HG03064 (cell line): ENCODE data around the gene TPTE.
"Not testable (repeated sequence)": the region's sequence is repeated elsewhere in the genome, so short reads cannot be mapped to it uniquely, and the experiment has no call there.

ENCODE experiments used
- ATAC-seq: cut with Tn5 transposase; IDR thresholded peaks from one replicate; pipeline ENCODE4 v1.9.1; 2021; ENCODE audit warnings: low read depth; ENCODE audit not compliant: unreplicated experiment

TPTE gene

DNA sequence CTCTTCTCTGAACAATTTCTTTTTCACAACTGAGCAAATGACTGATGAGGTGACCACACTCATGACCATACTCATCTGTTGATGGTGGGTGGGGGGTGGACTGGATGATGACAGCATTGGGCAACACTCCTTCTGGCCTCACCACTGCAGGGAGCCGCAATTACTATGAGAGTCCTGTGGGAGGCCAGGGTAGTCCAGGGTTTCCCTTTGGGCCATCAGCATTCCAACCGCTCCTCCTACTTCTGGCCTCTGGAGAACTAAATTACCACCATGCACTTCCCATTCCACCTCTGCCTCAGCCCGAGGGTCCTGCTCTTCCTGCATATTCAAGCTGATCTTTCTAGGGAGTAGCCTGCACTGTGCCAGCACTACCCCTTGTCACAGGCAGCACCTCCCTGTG lies 94.7 kb downstream of the TPTE start:
- not testable (repeated sequence) for ATAC-seq

DNA sequence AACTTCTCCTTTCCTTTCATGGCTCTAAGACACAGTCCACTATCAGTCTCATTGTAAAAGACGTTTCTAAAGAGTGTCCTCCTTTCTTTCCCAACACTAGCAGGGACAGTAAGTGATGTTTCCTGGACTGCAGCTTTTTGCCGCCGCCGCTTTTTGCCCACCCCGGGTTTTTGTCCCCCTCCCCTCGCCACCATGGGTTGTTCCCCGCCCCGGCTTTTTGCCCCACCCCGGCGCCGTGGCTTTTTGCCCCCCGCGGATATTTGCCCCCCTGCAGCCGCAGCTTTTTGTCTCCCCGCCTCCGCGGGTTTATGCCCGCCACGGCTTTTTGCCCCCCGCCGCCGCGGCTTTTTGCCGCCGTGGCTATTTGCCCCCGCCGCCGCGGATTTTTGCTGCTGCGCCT lies 95.2 kb downstream of the TPTE start:
- no peak for ATAC-seq

DNA sequence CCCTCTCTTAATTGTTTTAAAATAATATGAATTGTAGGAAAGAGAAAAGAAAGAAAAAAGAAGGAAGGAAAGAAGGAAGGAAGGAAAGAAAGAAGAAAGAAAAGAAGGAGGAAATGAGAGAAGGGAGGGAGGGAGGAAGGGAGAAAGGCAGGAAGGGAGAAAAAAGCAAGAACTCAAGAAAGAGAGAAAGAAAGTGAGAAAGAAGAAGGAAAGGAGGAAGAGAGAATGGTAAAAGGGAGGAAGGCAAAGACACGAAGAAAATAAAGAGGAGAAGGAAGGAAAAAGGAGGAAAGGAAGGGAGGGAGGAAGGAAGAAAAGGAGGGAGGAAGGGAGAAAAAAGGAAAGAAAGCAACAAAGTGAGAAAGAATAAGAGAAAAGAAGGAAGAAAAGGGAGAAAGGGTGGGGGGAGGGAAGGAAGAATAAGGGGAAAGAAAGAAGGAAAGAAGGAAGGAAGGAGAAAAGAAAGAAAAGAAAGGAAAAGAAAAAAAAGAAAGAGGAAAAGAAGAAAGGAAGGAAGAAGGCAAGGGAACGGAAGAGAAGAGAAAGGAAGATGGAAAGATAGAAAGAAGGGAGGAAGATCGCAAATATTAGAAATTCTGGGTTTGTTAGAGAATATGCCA lies 95.9 kb downstream of the TPTE start:
- ATAC-seq, result not testable (repeated sequence)

DNA sequence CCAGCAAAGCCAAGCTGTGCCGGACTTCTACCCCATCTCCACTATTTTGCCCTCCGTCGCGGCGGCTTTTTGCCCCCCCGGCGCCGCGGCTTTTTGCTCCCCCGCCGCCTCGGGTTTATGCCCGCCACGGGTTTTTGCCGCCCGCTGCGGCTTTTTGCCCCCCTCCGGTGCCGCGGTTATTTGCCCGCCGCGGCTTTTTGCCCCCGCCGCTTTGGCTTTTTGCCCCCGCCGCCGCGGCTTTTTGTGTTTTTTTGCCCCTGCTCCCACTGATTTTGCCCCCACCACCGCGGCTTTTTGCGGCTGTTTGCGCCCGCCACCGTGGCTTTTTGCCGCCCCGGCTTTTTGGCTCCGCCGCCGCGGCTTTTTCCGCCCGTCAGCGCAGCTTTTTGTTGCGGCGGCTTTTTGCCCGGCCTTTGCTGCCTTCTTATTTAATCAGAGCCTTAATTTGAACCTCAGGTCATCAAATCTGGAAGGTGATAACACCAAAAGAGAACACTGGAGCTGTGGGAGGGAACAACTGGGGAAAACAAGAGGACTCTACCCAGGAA lies 106.0 kb downstream of the TPTE start:
- ATAC-seq, result no peak

DNA sequence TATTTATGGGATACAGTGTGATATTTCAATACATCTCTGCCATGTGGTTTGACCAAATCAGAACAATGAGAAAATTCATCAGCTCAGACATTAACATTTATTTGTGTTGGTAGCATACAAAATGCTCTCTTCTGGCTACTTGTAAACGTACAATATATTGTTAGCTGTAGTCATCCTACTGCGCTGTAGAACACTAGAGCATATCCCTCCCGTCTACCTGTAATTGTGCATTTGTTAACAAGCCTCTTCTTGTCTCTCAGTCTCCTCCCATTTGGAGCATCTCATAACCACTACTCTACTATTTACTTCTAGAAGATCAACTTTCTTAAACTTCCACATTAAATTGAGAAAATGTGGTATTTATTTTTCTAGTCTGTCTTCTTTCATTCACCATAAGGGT lies 107.9 kb downstream of the TPTE start:
- not testable (repeated sequence) for ATAC-seq

DNA sequence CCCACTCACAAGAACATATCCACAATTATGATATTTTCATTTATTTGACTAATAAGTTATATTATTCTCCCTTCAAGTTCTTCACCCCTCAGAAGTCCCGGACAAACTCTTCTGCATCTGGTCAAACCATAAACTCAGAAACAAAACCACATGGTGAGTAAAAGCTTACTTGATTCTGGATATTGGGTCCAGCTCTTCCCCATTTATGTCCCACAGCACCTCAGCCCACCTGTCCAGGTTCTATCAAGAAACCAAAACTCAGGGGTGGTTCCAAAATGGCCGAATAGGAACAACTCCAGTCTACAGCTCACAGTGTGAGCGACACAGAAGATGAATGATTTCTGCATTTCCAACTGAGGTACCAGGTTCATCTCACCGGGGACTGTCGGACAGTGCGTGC lies 109.4 kb downstream of the TPTE start:
- ATAC-seq, result not testable (repeated sequence)

DNA sequence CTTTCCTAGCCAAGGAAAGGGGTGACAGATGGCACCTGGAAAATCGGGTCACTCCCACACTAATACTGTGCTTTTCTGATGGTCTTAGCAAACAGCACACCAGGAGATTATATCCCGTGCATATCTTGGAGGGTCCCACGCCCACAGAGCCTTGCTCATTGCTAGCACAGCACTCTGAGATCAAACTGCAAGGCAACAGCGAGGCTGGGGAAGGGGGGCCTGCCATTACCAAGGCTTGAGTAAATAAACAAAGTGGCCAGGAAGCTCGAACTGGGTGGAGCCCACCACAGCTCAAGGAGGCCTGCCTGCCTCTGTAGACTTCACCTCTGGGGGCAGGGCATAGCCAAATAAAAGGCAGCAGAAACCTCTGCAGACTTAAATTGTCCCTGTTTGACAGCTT lies 109.9 kb downstream of the TPTE start:
- ATAC-seq, result not testable (repeated sequence)

DNA sequence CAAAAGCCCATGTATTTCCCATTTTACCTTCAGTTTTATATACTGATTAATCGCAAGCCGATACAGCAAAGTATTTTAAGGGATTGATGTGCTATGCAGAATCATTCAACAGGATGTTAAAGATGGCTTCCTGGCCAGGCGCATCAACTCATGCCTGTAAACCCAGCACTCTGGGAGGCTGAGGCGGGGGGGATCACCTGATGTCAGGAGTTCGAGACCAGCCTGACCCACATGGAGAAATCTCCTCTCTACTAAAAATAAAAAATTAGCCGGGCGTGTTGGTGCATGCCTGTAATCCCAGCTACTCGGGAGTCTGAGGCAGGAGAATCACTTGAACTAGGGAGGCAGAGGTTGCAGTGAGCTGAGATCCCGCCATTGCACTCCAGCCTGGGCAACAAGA lies 116.8 kb downstream of the TPTE start:
- not testable (repeated sequence) for ATAC-seq

DNA sequence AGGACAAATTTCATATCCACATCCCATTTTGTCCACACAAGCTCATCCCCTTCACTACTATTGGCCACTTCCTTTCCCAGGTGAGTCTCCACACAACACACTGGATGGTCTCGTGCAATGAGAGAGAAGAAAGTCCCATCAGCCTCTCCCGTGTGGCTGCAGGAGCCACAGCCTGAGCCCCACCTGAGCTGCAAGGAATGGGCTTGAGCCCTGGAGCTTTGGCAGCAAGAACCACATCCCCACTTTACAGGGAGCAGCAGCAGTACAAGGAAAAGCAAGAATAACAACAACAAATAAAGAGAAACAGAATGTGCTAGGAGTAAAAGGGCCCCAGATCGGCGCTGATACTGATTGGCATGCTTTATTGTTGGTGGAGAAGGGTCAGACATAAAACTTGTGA lies 117.7 kb downstream of the TPTE start:
- ATAC-seq, result no peak

DNA sequence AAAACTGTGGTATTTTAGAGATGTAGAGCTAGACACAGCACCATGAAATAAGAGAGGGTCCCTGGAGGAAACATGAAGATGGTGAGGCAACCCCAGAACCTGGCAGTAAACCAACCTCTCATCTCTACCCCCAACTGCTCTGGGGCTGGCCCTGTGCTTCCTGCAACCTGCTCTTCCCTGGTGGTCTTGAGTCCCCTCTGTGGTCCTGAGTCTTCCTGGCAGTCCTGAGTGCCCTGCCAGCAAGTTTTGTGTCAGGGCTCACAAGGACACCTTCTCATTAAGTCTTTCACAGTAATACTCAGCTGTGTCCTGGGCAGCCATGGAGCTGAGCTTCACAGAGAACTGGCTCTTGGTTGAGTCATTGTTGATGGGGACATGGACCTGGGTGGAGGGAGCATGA lies 118.4 kb downstream of the TPTE start:
- not testable (repeated sequence) for ATAC-seq

DNA sequence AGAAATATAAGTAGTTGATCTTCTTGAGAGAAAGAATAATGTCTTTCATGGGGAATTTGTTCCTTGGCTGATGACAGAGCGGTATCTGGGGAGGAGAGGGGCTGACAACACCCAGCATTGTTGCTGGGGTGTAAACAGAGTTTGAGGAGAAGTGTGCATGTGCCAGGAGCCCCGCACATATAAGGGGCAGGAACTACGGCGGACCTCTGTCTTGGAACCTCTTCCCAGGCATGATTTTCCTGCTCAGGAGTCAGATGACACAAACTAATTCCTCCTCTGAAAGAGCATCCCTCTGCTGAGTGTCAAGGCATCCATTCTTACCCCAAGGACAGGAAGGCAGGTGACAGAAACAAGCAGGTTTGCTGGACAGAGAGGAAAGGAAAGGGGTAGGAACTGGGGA lies 119.1 kb downstream of the TPTE start:
- no peak for ATAC-seq

DNA sequence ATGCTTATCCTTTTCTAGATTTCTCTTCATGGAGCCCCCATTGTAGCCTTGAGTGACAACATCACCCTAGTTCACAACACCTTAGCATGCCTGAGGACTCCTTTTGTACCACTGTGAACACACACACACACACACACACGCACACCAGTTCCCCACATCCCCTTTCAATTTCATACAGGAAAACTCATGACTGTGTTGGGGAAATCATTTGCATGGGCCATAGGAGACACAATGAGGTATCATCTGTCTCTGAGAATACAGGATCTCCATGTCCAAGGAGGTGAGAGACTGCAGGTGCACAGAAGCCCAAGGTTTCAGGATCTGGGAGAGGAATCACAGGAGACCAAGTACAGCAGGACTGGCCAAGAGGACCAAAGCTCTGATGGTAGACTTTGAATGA lies 119.7 kb downstream of the TPTE start:
- ATAC-seq, result no peak

DNA sequence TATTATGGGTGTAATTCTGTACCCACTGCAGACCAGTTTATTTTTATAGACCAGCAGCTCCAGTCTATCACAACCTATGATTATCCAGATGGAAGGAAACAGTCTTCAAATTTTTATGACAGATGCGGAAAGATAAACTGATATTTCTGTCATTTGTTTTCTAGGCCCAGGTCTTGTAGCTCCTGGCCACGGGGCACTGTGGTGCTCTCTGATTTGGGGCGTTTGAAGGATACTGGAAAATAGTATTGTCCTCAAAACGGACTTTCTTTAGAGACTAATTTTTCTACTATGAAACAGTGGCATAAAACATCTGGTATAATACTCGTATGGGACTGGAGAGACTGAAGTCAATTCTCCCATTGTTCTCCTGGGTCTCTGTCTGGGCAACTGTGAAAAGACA lies 124.3 kb downstream of the TPTE start:
- not testable (repeated sequence) for ATAC-seq

DNA sequence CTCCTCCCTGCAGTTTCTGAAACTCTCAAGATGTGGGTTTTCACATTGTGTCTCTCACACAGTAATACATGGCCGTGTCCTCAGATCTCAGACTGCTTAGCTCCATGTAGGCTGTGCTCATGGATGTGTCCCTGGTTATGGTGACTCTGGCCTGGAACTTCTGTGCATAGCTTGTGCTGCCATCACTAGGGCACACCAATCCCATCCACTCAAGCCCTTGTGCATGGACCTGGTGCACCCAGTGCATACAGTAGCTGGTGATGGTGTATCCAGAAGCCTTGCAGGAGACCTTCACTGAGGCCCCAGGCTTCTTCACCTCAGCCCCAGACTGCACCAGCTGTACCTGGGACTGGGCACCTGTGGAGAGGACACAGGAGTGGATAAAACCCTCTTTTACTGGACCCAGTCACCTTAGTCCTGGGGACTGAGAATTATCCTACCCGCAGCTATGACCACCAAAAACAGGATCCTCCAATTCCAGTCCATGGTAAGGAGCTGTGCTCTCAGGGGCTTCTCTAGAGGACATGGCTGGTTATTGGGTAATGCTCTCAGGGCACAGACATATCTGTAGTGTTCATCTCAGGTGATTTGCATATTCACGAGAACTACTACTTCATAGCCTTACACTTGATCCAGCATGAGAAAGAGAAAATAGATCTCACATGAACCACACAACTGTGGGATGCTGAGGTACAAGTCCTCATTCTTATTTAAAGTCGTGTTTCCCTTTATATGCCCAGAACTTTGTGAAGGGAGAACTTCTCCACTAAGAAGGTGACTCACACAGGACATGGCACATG lies 128.2 kb downstream of the TPTE start:
- not testable (repeated sequence) for ATAC-seq

DNA sequence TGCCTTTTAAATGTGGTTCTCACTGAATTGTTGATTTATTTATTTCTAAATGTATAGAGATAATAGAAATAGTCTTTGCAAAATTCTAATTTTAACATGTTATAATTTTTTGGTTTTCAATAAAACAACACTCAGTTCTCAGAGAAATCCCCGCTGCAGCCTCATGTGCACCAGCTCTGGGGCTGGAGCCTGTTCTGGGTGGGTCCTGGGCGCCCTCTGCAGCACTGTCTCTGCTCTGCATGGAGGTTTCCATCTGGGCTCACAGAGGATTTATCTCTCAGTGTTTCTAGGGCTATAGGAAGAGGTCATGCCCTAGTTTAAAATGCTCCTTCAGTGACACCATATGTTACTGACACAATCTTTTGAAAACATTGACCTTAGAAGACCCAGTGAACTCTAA lies 128.9 kb downstream of the TPTE start:
- not testable (repeated sequence) for ATAC-seq
